HG03469 (cell line): ENCODE data around the gene DLG2.
"Not testable (repeated sequence)": the region's sequence is repeated elsewhere in the genome, so short reads cannot be mapped to it uniquely, and the experiment has no call there.

Experiments used
- ATAC-seq: cut with Tn5 transposase; IDR thresholded peaks from one replicate; pipeline ENCODE4 v1.9.1; 2021; ENCODE audit warnings: mild to moderate bottlenecking, moderate library complexity, moderate number of reproducible peaks; ENCODE audit not compliant: unreplicated experiment

DLG2 gene

DNA sequence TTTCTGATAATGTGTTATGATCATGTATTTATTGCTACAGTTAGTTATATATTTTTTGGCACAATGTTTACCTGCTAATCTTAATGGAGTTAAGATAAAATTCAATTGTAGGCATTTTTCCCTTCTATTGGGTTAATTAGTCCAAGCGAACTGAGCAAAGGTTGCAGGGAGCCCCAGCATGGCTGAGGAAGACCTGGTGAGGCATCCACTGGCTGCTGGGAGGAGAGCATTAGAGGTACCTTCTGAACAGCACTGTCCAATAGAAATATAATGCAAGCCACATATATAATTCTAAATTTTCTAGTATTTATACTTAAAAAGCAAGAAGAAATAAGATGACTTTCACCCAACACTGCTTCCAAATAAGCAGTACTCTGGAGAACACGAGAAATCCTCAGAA is 19.9 kb upstream of the DLG2 start:
- no peak for ATAC-seq

DNA sequence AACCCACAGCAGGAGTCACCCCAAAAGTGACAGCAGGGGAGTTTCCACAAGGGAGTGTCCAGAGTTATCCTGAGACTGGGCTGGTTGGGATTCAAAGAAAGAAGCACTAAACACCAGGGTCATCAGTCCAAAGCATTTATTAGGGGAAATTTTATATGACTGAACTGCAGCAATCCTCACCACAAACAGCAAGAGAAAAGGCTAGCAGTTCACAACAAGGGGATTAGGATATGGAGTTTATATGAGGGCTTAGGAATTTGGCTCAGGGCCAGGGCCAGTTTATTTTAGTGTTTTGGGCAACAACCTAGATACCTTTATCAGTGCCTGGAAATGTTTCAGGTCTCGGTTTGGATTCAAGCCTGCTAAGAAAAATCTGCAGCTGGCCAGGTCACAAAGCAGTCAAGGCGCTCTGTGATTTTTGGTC is 16.1 kb upstream of the DLG2 start:
- no peak for ATAC-seq

DNA sequence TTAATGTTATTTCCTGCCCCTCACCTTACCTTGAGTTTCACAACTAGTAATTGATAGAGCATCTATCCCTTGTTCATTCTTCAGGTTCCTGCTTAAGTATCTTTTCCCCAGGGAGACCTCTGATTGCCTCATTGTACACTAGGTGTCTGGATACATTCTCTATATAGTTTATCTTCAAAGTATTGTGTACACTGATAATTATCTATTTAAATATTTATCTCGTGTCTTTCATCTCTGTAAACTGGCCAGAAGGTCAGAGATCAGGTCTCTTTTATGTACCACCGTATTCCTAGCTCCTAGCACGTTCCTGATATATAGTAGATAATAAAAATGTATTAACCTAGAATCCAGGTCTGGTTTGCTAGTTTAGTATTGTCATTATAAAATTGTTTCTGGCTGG is 7.6 kb upstream of the DLG2 start:
- ATAC-seq, result no peak

DNA sequence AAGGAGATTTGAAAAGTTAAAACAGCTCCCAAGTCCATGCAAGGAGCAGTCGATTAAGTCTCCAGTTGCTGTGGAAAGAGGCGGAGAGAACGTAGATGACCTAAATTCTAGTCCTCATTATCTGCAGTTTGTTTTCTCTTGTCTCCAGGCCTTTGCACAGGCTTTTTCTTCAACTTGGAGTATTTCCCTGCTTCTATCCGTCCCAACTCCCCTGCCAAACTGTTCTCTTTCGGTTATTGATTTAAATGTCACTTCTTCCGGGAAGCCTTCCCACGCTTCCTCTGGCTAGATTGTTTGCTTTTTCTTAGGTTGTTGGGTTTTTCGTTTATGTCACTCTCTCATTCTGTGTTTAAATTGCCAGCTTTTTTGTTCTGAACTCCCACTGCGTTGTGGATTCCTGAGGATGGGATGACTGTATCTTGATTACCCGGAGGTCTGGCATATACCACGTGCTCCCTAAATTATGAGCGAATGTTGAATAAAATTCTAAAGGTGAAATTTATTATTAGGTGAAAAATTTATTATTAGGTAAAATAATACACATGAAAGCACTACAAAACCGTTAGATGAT is 1.7 kb upstream of the DLG2 start:
- ATAC-seq, result no peak

DNA sequence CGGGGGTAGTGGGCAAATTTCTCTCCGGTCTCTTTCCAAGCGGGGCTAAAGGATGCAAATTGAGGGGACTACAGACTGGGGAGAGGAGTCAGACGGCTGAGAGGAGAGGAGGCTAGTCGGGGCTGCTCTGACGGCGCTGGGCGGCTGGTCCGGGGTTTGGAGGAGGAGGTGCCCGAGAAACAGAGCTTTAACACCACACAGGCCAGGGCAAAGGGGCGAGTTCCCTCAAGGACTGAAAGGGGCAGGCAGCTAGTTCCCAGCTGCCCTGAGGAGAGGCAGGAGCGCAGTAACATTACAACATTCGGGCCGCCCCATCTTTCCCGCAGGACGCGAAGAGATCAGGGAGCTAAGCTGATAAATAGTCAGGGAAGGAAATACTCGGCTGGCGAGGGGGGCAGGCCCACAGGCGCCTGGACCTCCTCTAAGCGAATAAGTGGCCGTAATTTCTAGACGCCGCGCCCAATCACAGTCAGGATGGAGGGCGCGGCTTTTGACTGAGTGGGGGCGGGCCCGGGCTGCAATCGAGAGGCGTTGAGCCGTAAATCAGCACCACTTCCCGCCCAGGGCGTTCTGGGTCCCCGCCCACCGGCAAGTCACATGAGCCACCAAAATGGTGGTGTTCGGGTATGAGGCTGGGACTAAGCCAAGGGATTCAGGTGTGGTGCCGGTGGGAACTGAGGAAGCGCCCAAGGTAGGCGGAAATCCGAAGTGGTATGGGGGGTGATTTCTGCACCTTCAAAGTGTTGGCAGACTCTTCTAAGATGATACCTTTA is 1.0 kb upstream of the DLG2 start, which contains the start of gene TMEM126B:
Gene TMEM126B, plus strand, starts transcription at position 596 of the 773 bp plus-strand sequence. Its CDS starts 15 bp downstream, at position 611.
- peak; percentile 98 for ATAC-seq

DNA sequence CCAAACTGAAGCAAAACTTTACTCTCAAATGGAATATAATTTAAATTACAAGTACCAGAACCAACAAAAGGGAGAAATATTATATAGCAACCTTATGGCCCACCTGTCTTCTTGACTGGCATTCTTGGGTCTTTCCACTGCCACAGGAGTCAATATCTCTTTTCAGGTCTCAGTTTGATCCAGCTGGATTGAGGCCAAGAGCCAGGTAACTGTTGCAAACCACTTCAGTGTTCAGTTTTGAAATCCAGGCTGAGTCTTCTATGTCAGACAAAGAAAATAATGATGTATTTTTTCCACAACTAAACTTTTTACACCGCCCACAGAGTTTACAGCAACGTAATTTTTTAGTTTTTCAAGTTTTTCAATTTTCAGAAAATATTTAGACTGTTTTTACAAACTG is 648 bp downstream of the DLG2 start:
- no peak for ATAC-seq

DNA sequence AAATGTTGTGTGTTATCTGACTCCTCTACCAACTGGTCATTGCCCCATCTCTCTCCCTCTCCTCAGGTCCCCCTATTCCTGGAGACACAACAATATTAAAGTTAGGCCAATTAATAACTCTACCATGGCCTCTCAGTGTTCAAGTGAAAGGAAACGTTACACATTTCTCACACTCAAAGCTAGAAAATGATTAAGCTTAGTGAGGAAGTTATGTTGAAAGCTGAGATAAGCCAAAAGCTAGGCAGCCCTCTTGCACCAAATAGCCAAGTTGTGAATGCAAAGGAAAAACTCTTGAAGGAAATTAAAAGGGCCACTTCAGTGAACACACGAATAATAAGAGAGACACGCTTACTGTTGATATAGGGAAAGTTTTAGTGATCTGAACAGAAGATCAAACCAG is 6.9 kb downstream of the DLG2 start:
- no peak for ATAC-seq

DNA sequence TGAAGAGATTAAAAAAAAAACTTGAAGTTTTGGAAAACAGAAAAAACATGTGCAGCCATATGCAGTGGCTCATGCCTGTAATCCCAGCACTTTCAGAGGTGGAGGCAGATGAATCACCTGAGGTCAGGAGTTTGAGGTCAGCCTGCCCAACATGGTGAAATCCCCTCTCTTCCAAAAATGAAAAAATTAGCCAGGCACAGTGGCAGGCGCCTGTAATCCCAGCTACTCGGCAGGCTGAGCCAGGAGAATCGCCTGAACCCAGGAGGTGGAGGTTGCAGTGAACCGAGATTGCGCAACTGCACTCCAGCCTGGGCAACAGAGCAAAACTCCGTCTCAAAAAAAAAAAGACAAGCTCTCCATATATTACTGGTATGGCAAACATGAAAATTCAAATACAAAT is 7.6 kb downstream of the DLG2 start:
- ATAC-seq, result no peak

DNA sequence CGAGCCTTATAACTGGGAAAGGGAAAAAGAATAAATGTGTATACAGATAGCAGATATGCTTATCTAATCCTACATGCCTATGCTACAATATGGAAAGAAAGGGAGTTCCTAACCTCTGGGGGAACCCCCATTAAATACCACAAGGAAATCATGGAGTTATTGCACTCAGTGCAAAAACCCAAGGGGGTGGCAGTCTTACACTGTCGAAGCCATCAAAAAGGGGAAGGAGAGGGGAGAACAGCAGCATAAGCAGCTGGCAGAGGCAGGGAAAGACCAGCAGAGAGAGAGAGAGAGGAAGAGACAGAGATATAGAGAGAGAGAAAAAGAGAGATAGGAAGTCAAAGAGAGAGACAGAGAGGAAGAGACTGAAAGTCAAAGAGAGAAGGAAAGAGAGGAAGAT is 15.5 kb downstream of the DLG2 start:
- not testable (repeated sequence) for ATAC-seq

DNA sequence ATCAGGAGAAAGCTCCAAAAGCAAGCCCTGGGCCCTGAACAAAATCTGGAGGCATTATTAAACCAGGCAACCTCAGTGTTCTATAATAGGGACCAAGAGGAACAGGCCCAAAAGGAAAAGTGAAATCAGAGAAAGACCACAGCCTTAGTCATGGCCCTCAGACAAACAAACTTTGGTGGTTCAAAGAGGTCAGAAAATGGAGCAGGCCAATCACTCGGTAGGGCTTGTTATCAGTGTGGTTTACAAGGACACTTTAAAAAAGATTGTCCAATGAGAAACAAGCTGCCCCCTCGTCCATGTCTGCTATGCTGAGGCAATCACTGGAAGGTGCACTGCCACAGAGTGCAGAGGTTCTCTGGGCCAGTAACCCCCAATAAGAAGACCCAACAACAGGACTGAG is 17.9 kb downstream of the DLG2 start:
- not testable (repeated sequence) for ATAC-seq

DNA sequence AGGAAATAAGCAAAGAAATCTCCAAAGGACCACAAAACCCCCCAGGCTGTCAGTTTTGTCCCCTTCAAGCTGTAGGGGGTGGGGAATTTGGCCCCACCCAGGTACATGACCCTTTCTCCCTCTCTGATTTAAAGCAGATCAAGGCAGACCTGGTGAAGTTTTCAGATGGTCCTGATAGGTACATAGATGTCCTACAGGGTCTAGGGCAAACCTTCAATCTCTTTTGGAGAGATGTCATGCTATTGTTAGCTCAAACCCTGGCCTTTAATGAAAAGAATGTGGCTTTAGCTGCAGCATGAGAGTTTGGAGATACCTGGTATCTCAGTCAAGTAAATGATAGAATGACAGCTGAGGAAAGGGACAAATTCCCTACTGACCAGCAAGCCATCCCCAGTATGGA is 18.5 kb downstream of the DLG2 start:
- not testable (repeated sequence) for ATAC-seq

DNA sequence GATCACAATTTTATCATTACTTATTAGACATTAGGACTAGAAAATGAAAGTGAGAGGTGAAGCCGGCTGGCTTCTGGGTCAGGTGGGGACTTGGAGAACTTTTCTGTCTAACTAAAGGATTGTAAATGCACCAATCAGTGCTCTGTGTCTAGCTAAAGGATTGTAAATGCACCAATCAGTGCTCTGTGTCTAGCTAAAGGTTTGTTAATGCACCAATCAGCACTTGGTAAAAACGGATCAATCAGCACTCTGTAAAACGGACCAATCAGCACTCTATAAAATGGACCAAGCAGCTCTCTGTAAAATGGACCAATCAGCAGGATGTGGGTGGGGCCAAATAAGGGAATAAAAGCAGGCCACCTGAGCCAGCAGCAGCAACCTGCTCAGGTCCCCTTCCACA is 20.9 kb downstream of the DLG2 start:
- ATAC-seq, result not testable (repeated sequence)

DNA sequence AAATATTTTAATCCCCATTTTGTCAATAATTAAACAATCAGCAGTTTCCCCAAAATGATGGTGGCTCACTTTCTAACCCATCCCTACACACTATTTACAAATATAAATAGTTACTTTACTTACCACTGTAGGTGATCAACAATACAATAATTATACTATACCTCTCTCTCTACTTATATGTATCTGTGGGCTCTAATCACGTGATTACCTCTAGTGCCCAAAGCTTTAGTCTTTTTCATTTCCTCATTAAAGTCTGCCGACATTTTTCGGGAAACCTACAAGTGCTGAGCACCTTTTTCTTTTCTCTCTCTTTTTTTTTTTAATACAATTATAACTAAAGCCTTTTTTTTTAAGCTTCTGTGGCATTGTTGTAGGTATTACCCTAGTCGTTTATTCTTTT is 23.9 kb downstream of the DLG2 start:
- ATAC-seq, result no peak

DNA sequence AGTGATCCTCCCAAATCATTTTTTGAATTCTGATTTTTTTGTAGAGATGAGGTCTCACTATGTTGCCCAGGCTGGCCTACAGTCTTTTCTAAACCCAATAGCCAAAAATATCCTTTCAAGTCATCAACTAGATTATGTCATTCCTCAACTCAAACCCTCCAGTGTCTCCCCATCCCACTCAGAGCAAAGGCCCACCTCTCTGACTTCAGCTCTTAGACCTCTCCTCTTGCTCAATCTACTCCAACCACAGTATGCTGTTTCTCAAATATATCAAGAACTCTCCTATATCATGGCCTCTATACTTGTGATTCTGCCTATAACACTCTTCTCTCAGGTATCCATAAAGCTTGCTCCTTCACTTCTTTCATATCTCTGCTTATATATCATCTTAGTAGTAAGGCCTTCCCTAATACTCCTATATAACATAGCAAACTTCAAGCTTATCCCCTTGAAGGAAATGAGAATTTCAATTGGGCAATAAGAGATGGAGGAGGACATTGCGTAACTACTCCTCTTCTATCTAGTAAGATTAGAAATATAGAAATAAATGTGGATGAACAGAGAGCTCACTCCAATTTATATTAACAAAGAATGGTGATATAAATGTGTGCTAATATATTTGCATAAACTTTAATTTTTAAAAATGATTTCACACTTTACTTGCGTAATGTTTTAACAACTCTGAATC is 24.5 kb downstream of the DLG2 start:
- ATAC-seq, result no peak

DNA sequence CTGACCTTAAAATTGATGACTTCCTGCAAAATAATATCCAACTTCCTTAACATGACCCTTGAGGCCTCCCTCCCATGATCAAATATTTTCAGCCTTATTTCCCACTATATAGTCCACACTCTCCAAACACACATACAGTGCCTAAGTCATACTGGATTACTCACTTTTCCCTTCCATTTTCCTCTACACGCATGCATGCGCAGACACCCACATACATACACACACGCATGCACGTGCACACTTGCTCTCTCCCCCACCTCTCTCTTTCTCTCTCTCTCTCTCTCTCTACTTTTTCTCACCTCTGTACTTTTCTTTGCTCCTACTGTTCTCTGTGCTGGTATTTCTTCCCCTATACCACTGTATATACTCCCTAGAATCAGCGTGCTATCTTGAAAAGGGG is 28.1 kb downstream of the DLG2 start:
- no peak for ATAC-seq

DNA sequence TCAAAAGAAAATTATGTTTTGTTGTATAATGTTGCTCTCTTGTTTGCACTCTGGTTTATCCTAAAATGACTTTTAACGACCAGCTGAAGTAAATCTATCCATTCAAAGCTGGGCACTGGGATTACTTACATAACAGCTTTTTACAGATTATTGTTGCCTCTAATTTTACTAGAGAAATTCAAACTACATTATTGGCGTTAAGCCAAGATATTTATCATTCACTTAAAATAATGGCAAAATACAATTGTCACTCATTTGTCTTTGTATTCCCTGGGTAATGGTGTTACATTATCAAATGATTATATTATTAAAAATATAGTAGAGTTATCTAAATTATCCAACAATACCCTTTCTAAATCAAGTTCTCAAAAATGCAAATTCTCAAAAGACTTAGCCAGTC is 30.3 kb downstream of the DLG2 start:
- ATAC-seq, result no peak

DNA sequence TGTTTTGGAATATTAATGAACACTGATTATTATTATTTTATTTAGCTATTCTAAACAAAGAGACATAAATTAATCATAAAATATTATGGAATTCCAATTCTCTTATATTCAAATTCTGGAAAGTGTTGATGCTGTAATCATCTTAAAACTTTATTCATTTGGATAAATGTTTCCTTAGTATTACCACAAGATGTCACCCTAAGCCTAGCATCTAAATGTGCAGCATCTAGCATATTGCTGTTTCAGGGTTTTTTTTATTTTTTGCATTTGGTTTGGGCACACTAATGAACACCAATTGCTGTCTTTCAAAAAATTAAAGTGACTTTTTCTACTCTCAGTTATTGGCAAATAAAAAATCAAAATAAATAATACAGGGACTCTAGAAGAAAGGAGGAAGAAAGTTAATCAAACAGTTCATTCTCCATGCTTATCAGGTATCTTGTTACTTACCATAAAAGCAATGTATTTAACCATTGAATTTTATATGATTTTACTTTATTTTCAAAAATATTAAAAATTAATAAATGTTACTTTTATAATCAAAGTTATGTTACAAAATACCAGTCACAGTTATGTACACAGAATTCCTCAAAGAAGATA is 31.8 kb downstream of the DLG2 start:
- ATAC-seq, result no peak

DNA sequence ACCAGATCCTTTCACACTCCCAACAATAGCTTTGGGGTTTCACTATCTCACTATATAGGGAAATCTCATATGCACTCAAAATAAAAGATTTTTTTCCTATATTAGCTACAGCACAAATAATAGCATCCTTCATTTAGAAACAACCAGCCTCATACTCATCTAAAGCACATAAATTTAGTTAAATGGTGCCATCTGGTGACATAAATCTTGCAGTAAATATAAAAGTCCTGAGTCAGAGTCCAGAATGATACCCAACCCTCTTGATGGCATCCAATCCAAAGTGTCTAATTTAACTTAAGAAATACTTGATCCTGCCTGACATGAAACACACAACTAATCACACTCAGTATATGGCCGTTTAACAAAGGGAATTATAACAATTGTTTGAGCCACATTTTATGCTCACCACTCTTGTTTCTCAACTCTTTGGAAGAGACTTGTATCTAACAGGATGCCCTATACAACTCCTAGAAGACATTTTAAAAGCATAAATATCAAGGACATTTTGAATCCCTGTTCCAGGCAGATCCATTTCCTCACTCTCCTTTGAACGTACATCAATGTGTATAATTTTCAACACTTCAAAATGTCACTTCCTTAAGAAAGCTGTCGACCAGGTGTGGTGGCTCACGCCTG is 36.2 kb downstream of the DLG2 start:
- ATAC-seq, result no peak

DNA sequence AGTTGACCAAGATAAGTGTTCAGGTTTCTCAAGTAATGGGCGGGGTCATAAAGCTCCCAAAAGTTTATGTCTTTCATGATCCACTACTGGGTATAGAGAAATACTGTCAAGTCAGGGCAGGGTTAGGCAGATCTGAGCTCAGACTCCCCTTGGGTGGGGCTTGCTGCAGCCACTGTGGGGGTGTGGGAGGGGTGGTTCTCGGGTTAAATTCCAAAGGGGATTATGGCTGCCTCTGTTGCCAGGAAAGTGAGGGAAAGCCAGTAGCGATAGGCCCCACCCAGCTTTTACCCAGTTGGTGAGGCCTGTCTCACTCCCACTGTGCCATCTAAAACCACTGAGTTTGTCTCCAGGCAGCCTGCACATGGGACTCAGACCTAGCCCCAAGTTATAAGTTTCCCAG is 37.8 kb downstream of the DLG2 start:
- no peak for ATAC-seq

DNA sequence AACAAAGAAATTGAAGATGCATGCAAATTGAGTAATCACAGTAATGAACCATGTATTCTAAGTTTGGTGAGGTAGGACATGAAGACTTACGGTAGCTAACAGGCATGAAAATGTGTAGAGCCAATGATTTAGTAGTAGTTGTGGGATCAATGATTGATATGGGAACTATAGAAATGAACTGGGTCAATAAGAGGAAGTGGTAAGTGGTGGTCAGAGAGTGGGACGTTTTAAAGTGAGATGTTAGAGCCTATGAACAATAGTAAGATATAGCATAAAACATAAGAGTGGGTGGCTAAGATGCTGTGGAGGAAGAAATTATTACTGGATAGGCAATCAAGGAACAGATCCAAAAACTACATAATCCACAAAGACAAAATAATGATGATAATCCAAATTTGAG is 45.0 kb downstream of the DLG2 start:
- ATAC-seq, result no peak

DNA sequence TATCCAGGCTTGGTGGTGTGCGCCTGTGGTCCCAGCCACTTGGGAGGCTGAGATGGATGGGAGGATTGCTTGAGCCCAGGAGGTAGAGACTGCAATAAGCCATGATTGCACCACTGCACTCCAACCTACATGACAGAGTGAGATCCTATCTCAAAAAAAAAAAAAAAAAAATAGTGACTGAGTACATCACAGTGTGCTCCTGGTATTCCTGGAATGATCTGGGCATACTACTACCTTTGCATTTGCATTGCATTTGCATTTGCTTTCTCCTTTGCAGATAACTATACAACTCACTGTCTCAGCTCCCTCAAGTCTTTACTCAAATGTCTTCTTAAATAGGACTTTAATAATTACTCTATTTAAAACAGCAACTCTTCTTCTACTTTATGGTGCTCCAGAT is 51.8 kb downstream of the DLG2 start:
- no peak for ATAC-seq
